A673 (cell line): ENCODE measurements around the gene TTC28. TPM values are rescaled to one million over a fixed set of nuclear protein-coding genes. Genes with fewer than 3 reads are reported as not detected.

Experiments
- BruUV-seq: library from RNA; stranded (reverse); fragments of 400-500 nt; replicated peaks from 2 replicates; lab custom pipeline; 2021; lab: Mats Ljungman, UMichigan
- CTCF ChIA-PET: fragments of 300-600 bp; sonication (Branson Sonifier 250); formaldehyde crosslinking; loops from one replicate; lab custom pipeline; 2022; ENCODE audit warnings: antibody characterized with exemption; lab: Charles Lee
- POLR2A ChIA-PET: fragments of 300-600 bp; sonication (Branson Sonifier 250); formaldehyde crosslinking; loops from one replicate; lab custom pipeline; 2022; ENCODE audit warnings: antibody characterized with exemption; ENCODE audit not compliant: low non-redundant PET; lab: Charles Lee
- DNase-seq: peaks from one replicate; pipeline ENCODE4 v3.0.0-alpha.2; 2015; ENCODE audit warnings: low spot score
- H3K27ac ChIP-seq: fragments of 200-600 bp; sonication (generic); 2 replicates; pipeline ENCODE4 v1.5.1; 2016; ENCODE audit warnings: mixed run types, low read depth, mild to moderate bottlenecking, mixed read lengths, antibody characterized with exemption, low read length; ENCODE audit not compliant: poor library complexity, severe bottlenecking
- H3K27me3 ChIP-seq: fragments of 200-600 bp; sonication (generic); replicated peaks from 2 replicates; pipeline ENCODE4 v1.6.1; 2017; ENCODE audit warnings: mixed run types, low read depth, mild to moderate bottlenecking, mixed read lengths, antibody characterized with exemption, low read length; ENCODE audit not compliant: insufficient read depth, poor library complexity
- H3K36me3 ChIP-seq: fragments of 200-600 bp; sonication (generic); 2 replicates; pipeline ENCODE4 v1.6.1; 2016; ENCODE audit warnings: mixed run types, mild to moderate bottlenecking, mixed read lengths, antibody characterized with exemption, low read length; ENCODE audit not compliant: insufficient read depth, poor library complexity, severe bottlenecking
- H3K4me1 ChIP-seq: fragments of 200-600 bp; sonication (generic); 2 replicates; pipeline ENCODE4 v1.6.1; 2017; ENCODE audit warnings: mixed run types, mild to moderate bottlenecking, mixed read lengths, antibody characterized with exemption, low read length; ENCODE audit not compliant: insufficient read depth, poor library complexity, severe bottlenecking
- H3K4me3 ChIP-seq: fragments of 200-600 bp; sonication (generic); 2 replicates; pipeline ENCODE4 v1.5.1; 2016; ENCODE audit warnings: low read depth, mixed run types, mild to moderate bottlenecking, mixed read lengths, low read length; ENCODE audit not compliant: poor library complexity, severe bottlenecking
- H3K9me3 ChIP-seq: fragments of 200-600 bp; sonication (generic); 2 replicates; pipeline ENCODE4 v1.6.1; 2016; ENCODE audit warnings: mixed run types, low read depth, mild to moderate bottlenecking, mixed read lengths, antibody characterized with exemption, low read length; ENCODE audit not compliant: poor library complexity, severe bottlenecking
- CTCF ChIP-seq: fragments of 300-800, 200-600 bp; sonication (generic); conservative IDR thresholded peaks from 2 replicates; pipeline ENCODE4 v1.5.1; 2017; ENCODE audit warnings: low read depth, mild to moderate bottlenecking, antibody characterized with exemption, low read length, moderate library complexity, mixed read lengths
- EZH2 ChIP-seq: fragments of 200-600 bp; sonication (generic); IDR thresholded peaks from 2 replicates; pipeline ENCODE4 v1.6.1; 2017; ENCODE audit warnings: borderline replicate concordance, low read depth, mild to moderate bottlenecking, mixed read lengths, antibody characterized with exemption, low read length; ENCODE audit not compliant: poor library complexity, severe bottlenecking
- intact Hi-C: fragments of 100-400 bp; cut with micrococcal nuclease; formaldehyde crosslinking; loops from one replicate; pipeline ENCODE4 v1.10.0; 2022; ENCODE audit not compliant: unreplicated experiment
- total RNA-seq: library from RNA; stranded (reverse); gene quantifications from 2 replicates; pipeline ENCODE4 v1.2.3, GENCODE V29; 2021

TTC28 gene
- total RNA-seq, 1 experiment from 2014 or later = 48.7 TPM

- Histone ChIP-seq H3K4me3 (no peak overlapping the region), H3K36me3 (no peaks in the 10 kb centered on the region), H3K27ac (no peak overlapping the region), H3K27me3 (peaks cover 7% of the 10 kb centered on the region), H3K9me3 (peaks cover 11% of the 10 kb centered on the region), H3K4me1 (peaks cover 19% of the 10 kb centered on the region)
- TF ChIP-seq CTCF (no peak), EZH2 (no peak)
- intact Hi-C loops = no loop called here
- POLR2A ChIA-PET = no interaction called here
- DNase-seq = no peak
- no TSS peak for BruUV-seq
- CTCF ChIA-PET = no interaction called here
Measured at GRCh38 chr22:27966168-27967064, 713.2 kb downstream of the TTC28 start.

- intact Hi-C loops = no loop called here
- TF ChIP-seq CTCF (no peak), EZH2 (no peak)
- Histone ChIP-seq H3K27ac (no peak overlapping the region), H3K4me3 (no peak overlapping the region), H3K9me3 (peaks cover under 1% of the 10 kb centered on the region), H3K36me3 (no peaks in the 10 kb centered on the region), H3K27me3 (no peaks in the 10 kb centered on the region), H3K4me1 (peaks cover 26% of the 10 kb centered on the region)
- DNase-seq = peak; percentile 53
- CTCF ChIA-PET = no interaction called here
- BruUV-seq = no TSS peak
- POLR2A ChIA-PET = no interaction called here
Measured at GRCh38 chr22:27962268-27963044, 717.2 kb downstream of the TTC28 start.

- no peak overlapping the region for H3K4me3 ChIP-seq
- no TSS peak for BruUV-seq
- no peak for TF ChIP-seq EZH2
- no peak for TF ChIP-seq CTCF
- no peaks in the 10 kb centered on the region for H3K36me3 ChIP-seq
- POLR2A ChIA-PET = no interaction called here
- intact Hi-C loops = no loop called here
- H3K27me3 ChIP-seq = no peaks in the 10 kb centered on the region
- H3K4me1 ChIP-seq = peaks cover 26% of the 10 kb centered on the region
- DNase-seq = no peak
- CTCF ChIA-PET = no interaction called here
- H3K27ac ChIP-seq = no peak overlapping the region
- peaks cover 5% of the 10 kb centered on the region for H3K9me3 ChIP-seq
Measured at GRCh38 chr22:27961680-27962079, 718.0 kb downstream of the TTC28 start.
